HepG2 (cell line): ENCODE measurements around the gene FAM120C. TPM values are rescaled to one million over a fixed set of nuclear protein-coding genes. Genes with fewer than 3 reads are reported as not detected.

Experiments used
- ATAC-seq: fragments of 200-7000 bp; cut with Tn5 transposase; 3 replicates; pipeline ENCODE4 v1.9.1; 2020; ENCODE audit warnings: mild to moderate bottlenecking, moderate library complexity
- BruUV-seq: library from RNA; stranded (reverse); fragments of 400-500 nt; replicated peaks from 2 replicates; lab custom pipeline; 2021; lab: Mats Ljungman, UMichigan
- CTCF ChIA-PET: fragments of 300-600 bp; formaldehyde crosslinking; extraction: SDS; loops from one replicate; lab custom pipeline; 2021; ENCODE audit warnings: low total read pairs, inconsistent platforms, low intra/inter-chr PET ratio; lab: Yijun Ruan, JAX
- POLR2A ChIA-PET: fragments of 350-600 bp; sonication (Branson Sonifier 250); formaldehyde crosslinking; loops from one replicate; lab custom pipeline; 2020; ENCODE audit warnings: antibody characterized with exemption, inconsistent platforms; lab: Yijun Ruan, JAX
- DNase-seq: peaks from one replicate; pipeline ENCODE4 v3.0.0-alpha.2; 2015; ENCODE audit warnings: low spot score
- FAIRE-seq: peaks from 3 replicates; lab custom pipeline; 2011; peaks lifted over from hg19 to GRCh38; lab: Jason Lieb, UNC
- H2AFZ ChIP-seq: one replicate; pipeline ENCODE4 v1.6.1; 2011; ENCODE audit warnings: low read length, inconsistent platforms
- H3K27ac ChIP-seq: fragments of 300-600 bp; 3 replicates; pipeline ENCODE4 v1.8.0; 2011; ENCODE audit warnings: mixed run types, mild to moderate bottlenecking, mixed read lengths, low read length, inconsistent platforms; ENCODE audit not compliant: insufficient read depth; ENCODE audit errors: extremely low read length
- H3K27me3 ChIP-seq, 2 experiments: fragments of 200-600 bp in 1 of 2; 2 replicates in 1 of 2; 3 replicates in 1 of 2; pipeline versions ENCODE4 v1.6.0 to v1.8.0; 2011; ENCODE audit warnings: low read length in 2 of 2, mild to moderate bottlenecking in 2 of 2, moderate library complexity in 2 of 2, inconsistent platforms in 1 of 2; ENCODE audit not compliant: insufficient read depth in 2 of 2, control insufficient read depth in 1 of 2
- H3K36me3 ChIP-seq, 2 experiments: fragments of 200-600 bp in 1 of 2; replicated peaks in 1 of 2; 2 replicates in 1 of 2; 3 replicates in 1 of 2; pipeline versions ENCODE4 v1.5.1 to v1.8.0; 2011; ENCODE audit warnings: low read length in 2 of 2, inconsistent platforms in 1 of 2; ENCODE audit not compliant: insufficient read depth in 2 of 2, control insufficient read depth in 1 of 2
- H3K4me1 ChIP-seq: 2 replicates; pipeline ENCODE4 v1.5.1; 2012; ENCODE audit warnings: low read length, inconsistent platforms; ENCODE audit not compliant: insufficient read depth
- H3K4me2 ChIP-seq: 2 replicates; pipeline ENCODE4 v1.6.0; 2011; ENCODE audit warnings: low read depth, low read length, inconsistent platforms
- H3K4me3 ChIP-seq, 3 experiments: fragments of 200-600 bp in 1 of 3; sonication (generic), shearing (Covaris generic) in 1 of 3; replicated peaks in 1 of 3; 2 replicates each; pipeline ENCODE4 v1.5.1; 2011 to 2016; ENCODE audit warnings: low read length in 3 of 3, inconsistent platforms in 2 of 3, low read depth in 2 of 3, mild to moderate bottlenecking in 2 of 3, control low read depth in 1 of 3, mixed read lengths in 1 of 3; ENCODE audit not compliant: insufficient read depth in 1 of 3
- H3K79me2 ChIP-seq: one replicate; pipeline ENCODE4 v1.6.1; 2011; ENCODE audit warnings: low read length, inconsistent platforms; ENCODE audit not compliant: insufficient read depth
- H3K9ac ChIP-seq: 2 replicates; pipeline ENCODE4 v1.6.0; 2011; ENCODE audit warnings: mild to moderate bottlenecking, low read depth, low read length, inconsistent platforms; ENCODE audit not compliant: insufficient read depth
- H3K9me3 ChIP-seq: 2 replicates; pipeline ENCODE4 v1.5.1; 2012; ENCODE audit warnings: mild to moderate bottlenecking, low read length
- H4K20me1 ChIP-seq: 2 replicates; pipeline ENCODE4 v1.6.0; 2011; ENCODE audit warnings: inconsistent platforms, mild to moderate bottlenecking, low read length, moderate library complexity; ENCODE audit not compliant: insufficient read depth
- ATF6 ChIP-seq: sonication (generic); formaldehyde crosslinking; conservative IDR thresholded peaks from 2 replicates; pipeline ENCODE4 v1.4.0; 2020; ENCODE audit warnings: missing genetic modification reagents
- BRF2 ChIP-seq: sonication (generic); formaldehyde crosslinking; IDR thresholded peaks from 2 replicates; pipeline ENCODE4 v1.8.1; 2022; ENCODE audit warnings: mild to moderate bottlenecking, missing genetic modification reagents
- EEA1 ChIP-seq: sonication (generic); formaldehyde crosslinking; IDR thresholded peaks from 2 replicates; pipeline ENCODE4 v1.5.1; 2020; ENCODE audit warnings: mild to moderate bottlenecking, missing genetic modification reagents, borderline replicate concordance
- HNRNPK ChIP-seq: fragments of 200-400 bp; formaldehyde crosslinking; IDR thresholded peaks from 2 replicates; pipeline ENCODE4 v1.6.1; 2018; ENCODE audit warnings: low read length, low read depth, moderate library complexity, mild to moderate bottlenecking; ENCODE audit not compliant: poor library complexity, severe bottlenecking
- HOXA3 ChIP-seq: sonication (generic); formaldehyde crosslinking; IDR thresholded peaks from 2 replicates; pipeline ENCODE4 v1.5.0; 2020; ENCODE audit warnings: missing genetic modification reagents
- KAT2B ChIP-seq: fragments of 150-350 bp; IDR thresholded peaks from 2 replicates; pipeline ENCODE4 v1.6.1; 2014; ENCODE audit warnings: low read depth, low read length, borderline replicate concordance
- MAFK ChIP-seq, 2 experiments: IDR thresholded peaks in 1 of 2; conservative IDR thresholded peaks in 1 of 2; 2 replicates each; pipeline ENCODE4 v1.6.1; 2011; ENCODE audit warnings: improper control_type of control experiment in 2 of 2, low read length in 2 of 2
- MAX ChIP-seq: IDR thresholded peaks from 2 replicates; pipeline ENCODE4 v1.6.1; 2012; ENCODE audit warnings: inconsistent platforms
- MYC ChIP-seq: sonication (generic); formaldehyde crosslinking; IDR thresholded peaks from 2 replicates; pipeline ENCODE4 v1.9.0; 2021; ENCODE audit warnings: missing genetic modification reagents, borderline replicate concordance
- NFYC ChIP-seq: IDR thresholded peaks from 2 replicates; pipeline ENCODE4 v1.6.1; 2016; ENCODE audit warnings: missing genetic modification reagents, missing compliant biosample characterization
- SMYD3 ChIP-seq: sonication (generic); formaldehyde crosslinking; IDR thresholded peaks from 2 replicates; pipeline ENCODE4 v1.8.1; 2023; ENCODE audit warnings: mild to moderate bottlenecking, missing genetic modification reagents
- SRY ChIP-seq: sonication (generic); formaldehyde crosslinking; IDR thresholded peaks from 2 replicates; pipeline ENCODE4 v1.8.0; 2022; ENCODE audit warnings: mild to moderate bottlenecking, missing genetic modification reagents
- TFDP2 ChIP-seq: sonication (generic); formaldehyde crosslinking; IDR thresholded peaks from 2 replicates; pipeline ENCODE4 v1.4.0; 2020; ENCODE audit warnings: missing genetic modification reagents
- ZGPAT ChIP-seq: IDR thresholded peaks from 2 replicates; pipeline ENCODE4 v1.6.1; 2016; ENCODE audit warnings: mild to moderate bottlenecking
- ZMAT3 ChIP-seq: sonication (generic); formaldehyde crosslinking; conservative IDR thresholded peaks from 2 replicates; pipeline ENCODE4 v1.7.0; 2021; ENCODE audit warnings: missing genetic modification reagents
- ZNF264 ChIP-seq: sonication (generic); formaldehyde crosslinking; IDR thresholded peaks from 2 replicates; pipeline ENCODE4 v1.4.0; 2020; ENCODE audit warnings: missing genetic modification reagents
- ZNF33A ChIP-seq: sonication (generic); formaldehyde crosslinking; IDR thresholded peaks from 2 replicates; pipeline ENCODE4 v1.5.1; 2020; ENCODE audit warnings: missing genetic modification reagents, mild to moderate bottlenecking, moderate library complexity, borderline replicate concordance
- WGBS: methylation state at CpG from one replicate; pipeline ENCODE4 v1.1.6; 2017; ENCODE audit warnings: low lambda C conversion rate; 5-methylcytosine and 5-hydroxymethylcytosine counted together
- in situ Hi-C: cut with HindIII; loops from 2 replicates; pipeline ENCODE4 v1.10.0; 2017; ENCODE audit warnings: low pct_unique_long_range_greater_than_20kb; ENCODE audit not compliant: extremely low pct_ligation_motif_present
- intact Hi-C: fragments of 100-400 bp; cut with micrococcal nuclease; formaldehyde crosslinking; loops from one replicate; pipeline ENCODE4 v1.10.0; 2022; ENCODE audit not compliant: unreplicated experiment
- polyA plus RNA-seq, 8 experiments: library from polyadenylated mRNA; depleted of rRNA in 3 of 8; stranded (reverse) in 7 of 8; unstranded in 1 of 8; fragments of >200 nt; fragmentation: Illumina TruSeq in 4 of 8; extraction: Trizol in 4 of 8; gene quantifications; 2 replicates each; pipeline versions ENCODE4 v1.2.1 to v1.2.3, GENCODE V29; 2011 to 2016; ENCODE audit warnings: low read depth in 4 of 8, missing spikeins in 1 of 8, mixed read lengths in 1 of 8; ENCODE audit not compliant: insufficient read depth in 1 of 8
- total RNA-seq, 5 experiments: library from RNA; depleted of rRNA; stranded (reverse); fragments of >200 nt; fragmentation: Illumina TruSeq; extraction: Trizol; gene quantifications; 2 replicates each; pipeline ENCODE4 v1.2.3, GENCODE V29; 2016; ENCODE audit warnings: low read depth in 1 of 5

FAM120C gene
- total and polyA plus RNA-seq, 2 of the 13 experiments (the other 11 are each of a cell fraction or from before 2014, with no cell fraction given), result 4.6 to 7.4 TPM

GRCh38 chrX:54093571-54093970 is 89.5 kb downstream of the FAM120C start (continued):
- TF ChIP-seq MYC (CRISPR knock-in tag) (no peak), EEA1 (CRISPR knock-in tag) (no peak), ZMAT3 (CRISPR knock-in tag) (no peak), ATF6 (no peak)
- TF ChIP-seq, all 625 proteins: peak for 0

- Histone ChIP-seq H3K4me2 (no peak overlapping the region), H3K9me3 (no peaks in the 10 kb centered on the region), H3K79me2 (no peaks in the 10 kb centered on the region), H2AFZ (no peak overlapping the region), H3K4me3 (no peak overlapping the region), H3K36me3 (no peaks in the 10 kb centered on the region), H3K27me3 (no peaks in the 10 kb centered on the region), H3K27ac (no peak overlapping the region), H3K4me1 (0 out of 2 replicates have a peak, but pooled peaks cover 10% of the 10 kb centered on the region), H3K9ac (no peak overlapping the region), H4K20me1 (no peaks in the 10 kb centered on the region)
- ChIA-PET CTCF (no interaction called here), POLR2A (interaction anchor here (1.1 kb wide), 1 partner anchor 49 kb away, joined by 3 read pairs; the partner anchor contains the start of gene PHF8)
- DNase-seq (no peak), FAIRE-seq (no peak), ATAC-seq (no peak)
- intact Hi-C loops (loop anchor here (10.0 kb wide), 1 partner anchor 48 kb away; the partner anchor contains the start of gene PHF8), in situ Hi-C loops (no loop called here)
- 75% methylated on average over 1 of the region's 1 CpG for WGBS
- no TSS peak for BruUV-seq
- TF ChIP-seq BRF2 (CRISPR knock-in tag) (no peak), HOXA3 (CRISPR knock-in tag) (no peak), ZNF264 (CRISPR knock-in tag) (no peak), NFYC (CRISPR knock-in tag) (no peak), HNRNPK (no peak), MAFK (conservative IDR thresholded peaks at IDR 0.05 in 1 of 2, IDR thresholded peaks at IDR 0.05 in 1 of 2; ENCODE audit: low read length in 2 of 2) (no peak), SRY (CRISPR knock-in tag) (no peak), ZGPAT (no peak), KAT2B (no peak), MAX (no peak), SMYD3 (CRISPR knock-in tag) (no peak), TFDP2 (CRISPR knock-in tag) (no peak), ZNF33A (CRISPR knock-in tag) (no peak)
These were observed 89.9 kb downstream of the FAM120C start for GRCh38 chrX:54093159-54093558.
